Measurements from ENCODE around the gene FGD2. TPM values are rescaled to one million over a fixed set of nuclear protein-coding genes. Genes with fewer than 3 reads are reported as not detected.

Gene FGD2
- total RNA-seq, 1 donor: under 0.01 TPM

GRCh38 chr6:37056112-37056403 is 50.6 kb downstream of the FGD2 start:
- no peak overlapping the region for H3K4me3 ChIP-seq (ENCODE audit: insufficient read depth, low read length)
- H3K36me3 ChIP-seq (ENCODE audit: insufficient read depth, low read length): no peaks in the 10 kb centered on the region
- no peaks in the 10 kb centered on the region for H3K9me3 ChIP-seq (ENCODE audit: low read depth, low read length)
- H3K79me2 ChIP-seq (ENCODE audit: insufficient read depth, low read length): no peaks in the 10 kb centered on the region
- H4K20me1 ChIP-seq (ENCODE audit: insufficient read depth, low read length): no peaks in the 10 kb centered on the region
- TF ChIP-seq CTCF (IDR thresholded peaks at IDR 0.05; ENCODE audit: extremely low read depth, low read depth, low read length): no peak
- H3K27ac ChIP-seq (ENCODE audit: low read depth, low read length): no peak overlapping the region
- no peak overlapping the region for H3K4me2 ChIP-seq (ENCODE audit: insufficient read depth, low read length)
- H3K27me3 ChIP-seq (ENCODE audit: insufficient read depth, low read length): no peaks in the 10 kb centered on the region
- peak; percentile 22 for DNase-seq (ENCODE audit: insufficient read length, low spot score, missing footprints)
- H3K4me1 ChIP-seq (ENCODE audit: insufficient read depth, low read length): peaks cover 12% of the 10 kb centered on the region
- H2AFZ ChIP-seq (ENCODE audit: low read length): no peak overlapping the region

GRCh38 chr6:37056439-37057127 is 51.1 kb downstream of the FGD2 start:
- peaks cover 12% of the 10 kb centered on the region for H3K4me1 ChIP-seq (ENCODE audit: insufficient read depth, low read length)

GRCh38 chr6:37057128-37057471 is 51.6 kb downstream of the FGD2 start:
- H3K36me3 ChIP-seq (ENCODE audit: insufficient read depth, low read length): no peaks in the 10 kb centered on the region
- H3K27ac ChIP-seq (ENCODE audit: low read depth, low read length): no peak overlapping the region
- no peak for DNase-seq (ENCODE audit: insufficient read length, low spot score, missing footprints)
- H2AFZ ChIP-seq (ENCODE audit: low read length): no peak overlapping the region
- H3K4me3 ChIP-seq (ENCODE audit: insufficient read depth, low read length): no peak overlapping the region
- no peaks in the 10 kb centered on the region for H3K27me3 ChIP-seq (ENCODE audit: insufficient read depth, low read length)
- H3K4me1 ChIP-seq (ENCODE audit: insufficient read depth, low read length): peaks cover 12% of the 10 kb centered on the region
- H3K9me3 ChIP-seq (ENCODE audit: low read depth, low read length): no peaks in the 10 kb centered on the region
- no peak overlapping the region for H3K4me2 ChIP-seq (ENCODE audit: insufficient read depth, low read length)
- H3K79me2 ChIP-seq (ENCODE audit: insufficient read depth, low read length): no peaks in the 10 kb centered on the region
- no peaks in the 10 kb centered on the region for H4K20me1 ChIP-seq (ENCODE audit: insufficient read depth, low read length)
- TF ChIP-seq CTCF (IDR thresholded peaks at IDR 0.05; ENCODE audit: extremely low read depth, low read depth, low read length): no peak

More at GRCh38 chr6:37056439-37057127, 51.1 kb downstream of the FGD2 start:
- Histone ChIP-seq H3K4me2 (ENCODE audit: insufficient read depth, low read length) (no peak overlapping the region), H3K27ac (ENCODE audit: low read depth, low read length) (no peak overlapping the region), H2AFZ (ENCODE audit: low read length) (no peak overlapping the region), H3K9me3 (ENCODE audit: low read depth, low read length) (no peaks in the 10 kb centered on the region), H4K20me1 (ENCODE audit: insufficient read depth, low read length) (no peaks in the 10 kb centered on the region), H3K27me3 (ENCODE audit: insufficient read depth, low read length) (no peaks in the 10 kb centered on the region), H3K36me3 (ENCODE audit: insufficient read depth, low read length) (no peaks in the 10 kb centered on the region), H3K79me2 (ENCODE audit: insufficient read depth, low read length) (no peaks in the 10 kb centered on the region), H3K4me3 (ENCODE audit: insufficient read depth, low read length) (no peak overlapping the region)
- peak; percentile 57 for DNase-seq (ENCODE audit: insufficient read length, low spot score, missing footprints)
- TF ChIP-seq CTCF (IDR thresholded peaks at IDR 0.05; ENCODE audit: extremely low read depth, low read depth, low read length): no peak

GRCh38 chr6:37057678-37058077 is 52.2 kb downstream of the FGD2 start:
- no peaks in the 10 kb centered on the region for H4K20me1 ChIP-seq (ENCODE audit: insufficient read depth, low read length)
- H3K36me3 ChIP-seq (ENCODE audit: insufficient read depth, low read length): no peaks in the 10 kb centered on the region
- H3K4me1 ChIP-seq (ENCODE audit: insufficient read depth, low read length): peaks cover 12% of the 10 kb centered on the region
- no peaks in the 10 kb centered on the region for H3K79me2 ChIP-seq (ENCODE audit: insufficient read depth, low read length)
- no peaks in the 10 kb centered on the region for H3K9me3 ChIP-seq (ENCODE audit: low read depth, low read length)
- peak; percentile 56 for DNase-seq (ENCODE audit: insufficient read length, low spot score, missing footprints)
- H3K27me3 ChIP-seq (ENCODE audit: insufficient read depth, low read length): no peaks in the 10 kb centered on the region
- no peak overlapping the region for H3K4me3 ChIP-seq (ENCODE audit: insufficient read depth, low read length)
- no peak overlapping the region for H2AFZ ChIP-seq (ENCODE audit: low read length)
- H3K4me2 ChIP-seq (ENCODE audit: insufficient read depth, low read length): no peak overlapping the region
- no peak overlapping the region for H3K27ac ChIP-seq (ENCODE audit: low read depth, low read length)
- no peak for TF ChIP-seq CTCF (IDR thresholded peaks at IDR 0.05; ENCODE audit: extremely low read depth, low read depth, low read length)
